Measurements from ENCODE around the gene LGALSL. TPM values are rescaled to one million over a fixed set of nuclear protein-coding genes. Genes with fewer than 3 reads are reported as not detected.

LGALSL gene
- polyA plus RNA-seq, 2 of the 4 experiments (the other 2 are of a cell fraction) = 11.0 to 14.1 TPM

- TF ChIP-seq, protein P1, sequence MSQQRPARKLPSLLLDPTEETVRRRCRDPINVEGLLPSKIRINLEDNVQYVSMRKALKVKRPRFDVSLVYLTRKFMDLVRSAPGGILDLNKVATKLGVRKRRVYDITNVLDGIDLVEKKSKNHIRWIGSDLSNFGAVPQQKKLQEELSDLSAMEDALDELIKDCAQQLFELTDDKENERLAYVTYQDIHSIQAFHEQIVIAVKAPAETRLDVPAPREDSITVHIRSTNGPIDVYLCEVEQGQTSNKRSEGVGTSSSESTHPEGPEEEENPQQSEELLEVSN (IDR thresholded peaks at IDR 0.05; ENCODE audit: borderline replicate concordance, low read depth) = no peak
- TF ChIP-seq KDM5A (IDR thresholded peaks at IDR 0.05) (no peak), SMC3 (IDR thresholded peaks at IDR 0.05) (no peak), TP53 (CRISPR knock-in tag; IDR thresholded peaks at IDR 0.05) (no peak)
- TF ChIP-seq, protein P2, sequence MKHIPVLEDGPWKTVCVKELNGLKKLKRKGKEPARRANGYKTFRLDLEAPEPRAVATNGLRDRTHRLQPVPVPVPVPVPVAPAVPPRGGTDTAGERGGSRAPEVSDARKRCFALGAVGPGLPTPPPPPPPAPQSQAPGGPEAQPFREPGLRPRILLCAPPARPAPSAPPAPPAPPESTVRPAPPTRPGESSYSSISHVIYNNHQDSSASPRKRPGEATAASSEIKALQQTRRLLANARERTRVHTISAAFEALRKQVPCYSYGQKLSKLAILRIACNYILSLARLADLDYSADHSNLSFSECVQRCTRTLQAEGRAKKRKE (CRISPR knock-in tag; IDR thresholded peaks at IDR 0.05; ENCODE audit: low read depth) = no peak
Observed at GRCh38 chr2:64469261-64469660, 15.3 kb downstream of the LGALSL start (continued).

GRCh38 chr2:64470071-64470470 lies 16.1 kb downstream of the LGALSL start:
- Histone ChIP-seq H3K9me3 (no peaks in the 10 kb centered on the region), H3K4me3 (no peak overlapping the region), H3K4me2 (no peak overlapping the region), H3K4me1 (no peaks in the 10 kb centered on the region), H3K27ac (no peak overlapping the region)
- 72% methylated on average over 3 of the region's 3 CpGs for WGBS (ENCODE audit: missing lambda C conversion rate)
- no peak for TF ChIP-seq RAD21 (conservative IDR thresholded peaks at IDR 0.05 in 1 of 2, IDR thresholded peaks at IDR 0.05 in 1 of 2)
- no peak for TF ChIP-seq SREBF2 (IDR thresholded peaks at IDR 0.05)
- no peak for TF ChIP-seq HEYL (CRISPR knock-in tag; IDR thresholded peaks at IDR 0.05)
- no peak for ATAC-seq
- DNase-seq (ENCODE audit: low read depth in 1 of 2, low spot score in 1 of 2) = no peak
- no peak for FAIRE-seq
- ChIA-PET POLR2A (no interaction called here), CTCF (interaction anchor here (1.2 to 9.0 kb wide), 5 partner anchors 11 to 139 kb away, joined by 3 to 92 read pairs (median 6); no protein-coding TSS in a partner anchor)

DNA sequence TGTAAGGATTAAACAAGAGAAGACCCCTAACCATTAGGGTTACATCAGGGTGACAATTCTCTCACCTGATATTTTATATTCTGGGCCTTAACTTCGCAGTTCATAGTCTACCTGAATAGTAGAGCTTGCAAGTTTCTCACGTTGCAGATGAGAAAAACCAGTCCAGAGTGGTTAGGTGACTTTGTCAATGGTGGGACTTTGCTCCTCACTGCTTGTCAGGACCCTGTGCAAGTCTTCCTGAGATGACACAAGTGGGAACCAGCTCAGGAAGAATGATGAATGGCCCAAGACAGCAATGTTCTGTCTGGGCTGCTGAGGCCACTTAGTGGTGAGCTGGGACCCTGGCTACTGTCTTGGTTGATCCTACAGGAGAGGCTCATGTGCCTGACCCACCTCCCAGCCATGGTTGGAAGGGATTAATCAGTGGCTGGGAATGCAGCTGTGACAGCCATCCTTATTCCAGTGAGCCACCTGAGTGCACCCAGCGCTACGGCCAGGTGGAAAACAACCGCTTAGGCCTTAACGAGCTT lies 16.9 kb downstream of the LGALSL start:
- 0 out of 6 replicates have a peak, but pooled peaks of 1 of the 2 experiments have one; percentile 36 for ATAC-seq
- H3K4me3 ChIP-seq = no peak overlapping the region
- CTCF ChIA-PET = interaction anchor here (0.5 to 9.0 kb wide), 10 partner anchors 11 to 421 kb away, joined by 3 to 92 read pairs (median 3); no protein-coding TSS in a partner anchor

GRCh38 chr2:64471600-64471999 lies 17.6 kb downstream of the LGALSL start:
- ATAC-seq (no peak), FAIRE-seq (no peak), DNase-seq (ENCODE audit: low read depth in 1 of 2, low spot score in 1 of 2) (no peak)
- no peaks in the 10 kb centered on the region for H3K9me3 ChIP-seq
- 52% methylated on average over 4 of the region's 4 CpGs for WGBS (ENCODE audit: missing lambda C conversion rate)
- H3K4me2 ChIP-seq = no peak overlapping the region
- H3K4me1 ChIP-seq = no peaks in the 10 kb centered on the region
- H3K4me3 ChIP-seq = no peak overlapping the region
- ChIA-PET POLR2A (no interaction called here), CTCF (interaction anchor here (0.5 to 9.0 kb wide), 6 partner anchors 14 to 833 kb away, joined by 3 to 92 read pairs (median 8); no protein-coding TSS in a partner anchor)
- H3K27ac ChIP-seq = no peak overlapping the region
- TF ChIP-seq, protein P3, sequence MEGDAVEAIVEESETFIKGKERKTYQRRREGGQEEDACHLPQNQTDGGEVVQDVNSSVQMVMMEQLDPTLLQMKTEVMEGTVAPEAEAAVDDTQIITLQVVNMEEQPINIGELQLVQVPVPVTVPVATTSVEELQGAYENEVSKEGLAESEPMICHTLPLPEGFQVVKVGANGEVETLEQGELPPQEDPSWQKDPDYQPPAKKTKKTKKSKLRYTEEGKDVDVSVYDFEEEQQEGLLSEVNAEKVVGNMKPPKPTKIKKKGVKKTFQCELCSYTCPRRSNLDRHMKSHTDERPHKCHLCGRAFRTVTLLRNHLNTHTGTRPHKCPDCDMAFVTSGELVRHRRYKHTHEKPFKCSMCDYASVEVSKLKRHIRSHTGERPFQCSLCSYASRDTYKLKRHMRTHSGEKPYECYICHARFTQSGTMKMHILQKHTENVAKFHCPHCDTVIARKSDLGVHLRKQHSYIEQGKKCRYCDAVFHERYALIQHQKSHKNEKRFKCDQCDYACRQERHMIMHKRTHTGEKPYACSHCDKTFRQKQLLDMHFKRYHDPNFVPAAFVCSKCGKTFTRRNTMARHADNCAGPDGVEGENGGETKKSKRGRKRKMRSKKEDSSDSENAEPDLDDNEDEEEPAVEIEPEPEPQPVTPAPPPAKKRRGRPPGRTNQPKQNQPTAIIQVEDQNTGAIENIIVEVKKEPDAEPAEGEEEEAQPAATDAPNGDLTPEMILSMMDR (IDR thresholded peaks at IDR 0.05) = no peak
- TF ChIP-seq, protein P1 (IDR thresholded peaks at IDR 0.05; ENCODE audit: borderline replicate concordance, low read depth) = no peak
- TF ChIP-seq KDM1A (IDR thresholded peaks at IDR 0.05; ENCODE audit: low read depth) (no peak), RCOR1 (IDR thresholded peaks at IDR 0.05; ENCODE audit: low read depth, low read length) (no peak), RARB (CRISPR knock-in tag; IDR thresholded peaks at IDR 0.05) (no peak), HEYL (CRISPR knock-in tag; IDR thresholded peaks at IDR 0.05) (no peak), BCL3 (IDR thresholded peaks at IDR 0.05) (no peak), GATA3 (IDR thresholded peaks at IDR 0.05; ENCODE audit: borderline replicate concordance) (no peak), EP300 (IDR thresholded peaks at IDR 0.05) (no peak), FOXS1 (CRISPR knock-in tag; IDR thresholded peaks at IDR 0.05) (no peak), POLR2A (IDR thresholded peaks at IDR 0.05; ENCODE audit: low read length) (no peak), FOSL2 (IDR thresholded peaks at IDR 0.05) (no peak), FOSL2 (CRISPR knock-in tag; IDR thresholded peaks at IDR 0.05) (no peak), USF2 (IDR thresholded peaks at IDR 0.05) (no peak)

More for the DNA sequence above, 16.9 kb downstream of the LGALSL start:
- DNase-seq (ENCODE audit: low read depth in 1 of 2, low spot score in 1 of 2) (no peak), FAIRE-seq (no peak)
- WGBS (ENCODE audit: missing lambda C conversion rate) = 77% methylated on average over 6 of the region's 6 CpGs
- no peaks in the 10 kb centered on the region for H3K4me1 ChIP-seq
- no peak overlapping the region for H3K27ac ChIP-seq
- TF ChIP-seq KDM5A (IDR thresholded peaks at IDR 0.05) (no peak), HOXB13 (CRISPR knock-in tag; IDR thresholded peaks at IDR 0.05; ENCODE audit: low read depth) (no peak), JUNB (IDR thresholded peaks at IDR 0.05) (no peak), RARB (CRISPR knock-in tag; IDR thresholded peaks at IDR 0.05) (no peak), PHF8 (IDR thresholded peaks at IDR 0.05; ENCODE audit: borderline replicate concordance, low read depth) (no peak), FOSB (CRISPR knock-in tag; IDR thresholded peaks at IDR 0.05) (no peak), MYC (IDR thresholded peaks at IDR 0.05; ENCODE audit: borderline replicate concordance, low read length) (no peak), NFE2L2 (conservative IDR thresholded peaks at IDR 0.05; ENCODE audit: low read length) (no peak), FOXS1 (CRISPR knock-in tag; IDR thresholded peaks at IDR 0.05) (no peak), POLR2AphosphoS2 (conservative IDR thresholded peaks at IDR 0.05; ENCODE audit: low read length) (no peak)
- TF ChIP-seq, protein P4, sequence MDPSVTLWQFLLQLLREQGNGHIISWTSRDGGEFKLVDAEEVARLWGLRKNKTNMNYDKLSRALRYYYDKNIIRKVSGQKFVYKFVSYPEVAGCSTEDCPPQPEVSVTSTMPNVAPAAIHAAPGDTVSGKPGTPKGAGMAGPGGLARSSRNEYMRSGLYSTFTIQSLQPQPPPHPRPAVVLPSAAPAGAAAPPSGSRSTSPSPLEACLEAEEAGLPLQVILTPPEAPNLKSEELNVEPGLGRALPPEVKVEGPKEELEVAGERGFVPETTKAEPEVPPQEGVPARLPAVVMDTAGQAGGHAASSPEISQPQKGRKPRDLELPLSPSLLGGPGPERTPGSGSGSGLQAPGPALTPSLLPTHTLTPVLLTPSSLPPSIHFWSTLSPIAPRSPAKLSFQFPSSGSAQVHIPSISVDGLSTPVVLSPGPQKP (IDR thresholded peaks at IDR 0.05; ENCODE audit: low read depth, low read length) = no peak
- no peak overlapping the region for H3K4me2 ChIP-seq
- no peaks in the 10 kb centered on the region for H3K9me3 ChIP-seq
- POLR2A ChIA-PET = no interaction called here

Measured in A549 (cell line).